GM10248 (cell line): ENCODE data around the gene IGFBPL1.

Experiments used
- CTCF ChIA-PET: fragments of 300-600 bp; sonication (Branson Sonifier 250); formaldehyde crosslinking; extraction: SDS; loops from one replicate; lab custom pipeline; 2021; ENCODE audit warnings: antibody characterized with exemption; lab: Yijun Ruan, JAX
- POLR2A ChIA-PET: fragments of 350-650 bp; sonication (Branson Sonifier 250); formaldehyde crosslinking; extraction: SDS; loops from one replicate; lab custom pipeline; 2020; ENCODE audit warnings: antibody characterized with exemption; lab: Yijun Ruan, JAX
- DNase-seq: peaks from one replicate; pipeline ENCODE4 v3.0.0; 2012; ENCODE audit errors: extremely low spot score
- TF ChIP-seq, protein P1 (sequence below): IDR thresholded peaks from 2 replicates; pipeline ENCODE4 v1.5.1; 2012; ENCODE audit warnings: mild to moderate bottlenecking, low read depth; ENCODE audit errors: extremely low read depth, missing control alignments, control extremely low read depth

The IGFBPL1 gene

DNA sequence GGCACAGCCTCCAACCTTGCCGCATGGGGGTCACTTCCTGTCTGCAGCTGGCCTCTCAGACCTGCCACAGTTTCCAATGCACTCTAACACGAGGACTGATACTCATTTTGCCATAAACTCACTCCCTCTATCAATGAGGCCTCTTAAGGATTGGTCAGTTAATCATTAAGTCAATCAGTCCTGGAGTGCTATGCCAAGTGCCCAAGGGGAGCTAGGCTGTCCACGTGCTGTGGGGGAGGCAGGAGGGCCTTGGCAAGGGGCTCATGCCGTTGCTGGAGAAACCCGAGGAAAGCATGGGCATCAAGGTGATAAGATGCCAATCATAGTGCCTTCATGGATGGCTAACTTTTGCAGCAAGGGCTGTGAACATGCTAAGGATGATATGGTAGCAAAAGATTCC is 33.4 kb downstream of the IGFBPL1 start:
- CTCF ChIA-PET, result interaction anchor here (1.0 kb wide), 1 partner anchor 27 kb away, joined by 5 read pairs; no protein-coding TSS in a partner anchor

DNA sequence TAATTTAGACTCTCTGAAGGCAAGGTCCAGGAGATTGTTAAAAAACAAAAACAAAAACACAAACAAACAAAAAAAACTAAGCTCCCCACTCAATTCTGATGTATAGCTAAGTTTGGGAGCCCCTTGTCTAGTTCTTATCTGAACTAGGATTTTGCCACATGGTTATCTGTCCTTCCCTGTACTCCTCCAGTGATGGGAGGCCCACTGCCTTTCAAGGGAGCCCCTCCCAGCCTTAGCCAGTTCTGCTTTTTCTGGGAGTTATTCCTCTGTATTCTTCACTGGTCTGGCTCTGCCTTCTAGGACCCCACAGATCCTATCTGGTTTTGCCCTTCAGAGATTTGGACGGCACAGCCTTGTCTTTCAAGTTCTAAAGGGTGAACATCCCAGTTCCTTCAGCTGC is 33.8 kb downstream of the IGFBPL1 start:
- TF ChIP-seq, protein P1, sequence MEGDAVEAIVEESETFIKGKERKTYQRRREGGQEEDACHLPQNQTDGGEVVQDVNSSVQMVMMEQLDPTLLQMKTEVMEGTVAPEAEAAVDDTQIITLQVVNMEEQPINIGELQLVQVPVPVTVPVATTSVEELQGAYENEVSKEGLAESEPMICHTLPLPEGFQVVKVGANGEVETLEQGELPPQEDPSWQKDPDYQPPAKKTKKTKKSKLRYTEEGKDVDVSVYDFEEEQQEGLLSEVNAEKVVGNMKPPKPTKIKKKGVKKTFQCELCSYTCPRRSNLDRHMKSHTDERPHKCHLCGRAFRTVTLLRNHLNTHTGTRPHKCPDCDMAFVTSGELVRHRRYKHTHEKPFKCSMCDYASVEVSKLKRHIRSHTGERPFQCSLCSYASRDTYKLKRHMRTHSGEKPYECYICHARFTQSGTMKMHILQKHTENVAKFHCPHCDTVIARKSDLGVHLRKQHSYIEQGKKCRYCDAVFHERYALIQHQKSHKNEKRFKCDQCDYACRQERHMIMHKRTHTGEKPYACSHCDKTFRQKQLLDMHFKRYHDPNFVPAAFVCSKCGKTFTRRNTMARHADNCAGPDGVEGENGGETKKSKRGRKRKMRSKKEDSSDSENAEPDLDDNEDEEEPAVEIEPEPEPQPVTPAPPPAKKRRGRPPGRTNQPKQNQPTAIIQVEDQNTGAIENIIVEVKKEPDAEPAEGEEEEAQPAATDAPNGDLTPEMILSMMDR, result no peak
- ChIA-PET POLR2A (no interaction called here), CTCF (interaction anchor here (1.0 to 1.5 kb wide), 2 partner anchors 13 to 27 kb away, joined by 3 to 5 read pairs; no protein-coding TSS in a partner anchor)
- no peak for DNase-seq

More for the DNA sequence above, 33.4 kb downstream of the IGFBPL1 start:
- TF ChIP-seq, protein P1, result no peak
- no peak for DNase-seq
- POLR2A ChIA-PET, result no interaction called here

DNA sequence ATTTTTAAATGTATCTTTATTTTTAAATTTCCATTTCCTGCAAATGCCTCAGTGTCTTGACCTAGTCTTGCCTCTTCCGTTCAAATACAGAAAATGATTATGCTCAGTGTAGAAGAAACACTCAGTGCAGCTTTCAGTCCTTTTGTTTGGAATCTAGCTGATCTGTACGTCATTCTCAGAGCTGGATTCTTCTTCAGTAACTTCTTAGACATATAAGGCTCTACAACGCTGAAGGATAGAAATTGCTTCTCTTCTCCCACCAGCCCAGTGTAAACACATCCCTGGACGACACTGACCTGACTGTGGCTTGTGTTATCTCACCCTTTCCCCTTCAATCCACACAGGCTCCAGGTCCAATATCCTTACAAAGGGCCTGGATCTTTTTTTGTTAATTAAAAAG is 34.9 kb downstream of the IGFBPL1 start:
- TF ChIP-seq, protein P1, result no peak
- ChIA-PET CTCF (interaction anchor here (1.0 to 1.5 kb wide), 5 partner anchors 11 to 475 kb away, joined by 3 to 7 read pairs (median 3); no protein-coding TSS in a partner anchor), POLR2A (interaction anchor here (0.6 kb wide), 1 partner anchor 634 kb away, joined by 10 read pairs; no protein-coding TSS in a partner anchor)
- DNase-seq, result no peak

DNA sequence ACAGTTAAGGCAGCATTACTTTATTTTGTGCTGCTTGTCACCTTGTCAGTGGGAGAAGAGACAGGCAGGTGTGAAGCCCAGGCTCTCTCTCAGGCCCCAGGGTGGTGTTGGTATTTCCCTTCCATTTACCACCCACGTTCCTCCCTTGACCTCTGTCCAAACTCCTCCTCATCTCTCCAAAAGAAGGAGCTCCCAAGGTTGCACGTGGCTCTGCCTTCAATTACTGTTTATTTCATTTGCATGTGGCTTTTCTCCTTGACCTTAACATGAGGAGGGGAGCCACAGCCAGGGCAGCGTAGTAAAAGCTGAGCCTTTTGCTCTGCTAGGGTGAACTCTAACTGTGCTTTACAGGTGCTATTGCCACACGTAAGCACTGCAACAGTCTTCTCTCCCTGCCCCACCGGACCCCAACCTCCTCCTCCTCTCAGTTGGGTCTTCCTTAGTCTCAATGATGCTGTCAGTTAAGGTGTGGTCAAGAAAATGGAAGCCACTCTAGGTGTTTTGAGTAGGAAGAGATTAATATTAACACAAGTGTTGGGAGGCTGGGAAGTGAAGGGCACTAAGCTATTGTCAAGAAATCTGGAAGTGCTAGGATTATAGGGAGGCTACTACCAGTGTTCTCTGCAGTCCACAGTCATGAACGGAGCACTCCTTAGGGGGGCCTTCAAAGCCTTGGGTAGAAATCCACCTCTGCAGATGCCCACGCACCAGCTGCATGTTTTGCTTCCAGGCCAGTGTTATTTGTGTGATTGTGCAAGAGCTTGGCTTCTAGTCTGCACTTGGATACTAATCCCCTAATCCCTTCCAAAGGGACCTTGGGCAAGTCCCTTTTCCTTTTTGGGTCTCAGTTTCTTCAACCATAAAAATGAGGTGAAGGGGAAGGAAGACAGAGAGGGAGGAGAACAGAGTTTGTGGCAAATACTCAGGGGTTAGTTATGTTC is 35.7 kb downstream of the IGFBPL1 start:
- TF ChIP-seq, protein P1, result no peak
- CTCF ChIA-PET, result interaction anchor here (1.0 to 1.5 kb wide), 5 partner anchors 11 to 475 kb away, joined by 3 to 7 read pairs (median 3); no protein-coding TSS in a partner anchor
- DNase-seq, result no peak
- POLR2A ChIA-PET, result interaction anchor here (0.6 kb wide), 1 partner anchor 634 kb away, joined by 10 read pairs; no protein-coding TSS in a partner anchor

DNA sequence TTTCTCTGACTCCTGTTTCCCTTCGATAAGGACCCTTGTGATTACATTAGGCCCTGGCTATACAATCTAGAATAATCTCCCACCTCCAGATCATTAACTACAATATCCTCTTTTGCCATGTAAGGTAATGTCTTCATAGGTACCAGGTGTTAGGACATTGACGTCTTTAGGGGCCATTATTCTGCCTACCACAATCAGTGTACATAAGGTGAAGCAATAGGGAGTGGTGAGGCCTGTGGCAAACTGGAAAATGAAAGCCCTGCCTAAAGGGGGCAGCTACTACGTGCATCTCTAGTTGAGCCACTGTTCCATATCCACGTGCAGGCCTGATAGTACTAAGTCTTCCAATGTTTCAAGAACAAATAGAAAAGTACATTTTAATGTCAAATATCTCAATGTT is 36.5 kb downstream of the IGFBPL1 start:
- ChIA-PET POLR2A (no interaction called here), CTCF (interaction anchor here (1.5 kb wide), 1 partner anchor 300 kb away, joined by 7 read pairs; no protein-coding TSS in a partner anchor)
- no peak for DNase-seq
- TF ChIP-seq, protein P1, result no peak

DNA sequence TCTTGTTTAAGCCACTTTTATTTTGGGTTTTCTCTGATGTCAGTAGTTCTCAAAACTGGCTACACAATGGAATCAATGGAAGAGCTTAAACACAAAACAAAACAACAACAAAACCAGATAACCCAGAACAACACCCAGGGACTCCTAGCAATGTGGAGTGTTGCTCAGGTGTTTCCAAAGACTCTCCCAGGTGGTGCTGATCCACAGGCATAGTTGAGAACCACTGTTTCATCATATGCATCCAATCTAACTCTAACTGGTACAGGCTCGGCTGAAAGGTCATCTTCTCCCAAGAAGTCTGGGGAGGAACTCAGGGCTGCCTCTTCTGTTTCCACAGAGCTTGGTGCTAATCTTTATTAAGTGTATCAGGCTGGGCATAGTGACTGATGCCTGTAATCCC is 37.2 kb downstream of the IGFBPL1 start:
- CTCF ChIA-PET, result no interaction called here

More for the DNA sequence above, 37.2 kb downstream of the IGFBPL1 start:
- TF ChIP-seq, protein P1, result no peak
- POLR2A ChIA-PET, result no interaction called here
- DNase-seq, result no peak
